Raji (cell line): ENCODE results near the gene TMEM42.

Experiments used
- POLR2A ChIP-seq: IDR thresholded peaks from 2 replicates; pipeline ENCODE4 v1.6.1; 2011; ENCODE audit warnings: low read depth, low read length, control low read depth; ENCODE audit not compliant: insufficient read depth

Gene TMEM42

GRCh38 chr3:44870375-44871061, 8.8 kb downstream of the TMEM42 start:
- TF ChIP-seq POLR2A = no peak

- TF ChIP-seq POLR2A = no peak
Observed at GRCh38 chr3:44874308-44874707, 12.6 kb downstream of the TMEM42 start, which contains the start of gene TGM4. Gene TGM4 (plus strand): TSS chr3:44874608. CDS start chr3:44874679, 71 bp downstream.

- no peak for TF ChIP-seq POLR2A
Observed at GRCh38 chr3:44875596-44875995, 13.9 kb downstream of the TMEM42 start.

GRCh38 chr3:44877333-44877732, 15.6 kb downstream of the TMEM42 start:
- TF ChIP-seq POLR2A = no peak

- no peak for TF ChIP-seq POLR2A
Observed at GRCh38 chr3:44880284-44880683, 18.6 kb downstream of the TMEM42 start.

GRCh38 chr3:44883213-44883955, 21.7 kb downstream of the TMEM42 start:
- TF ChIP-seq POLR2A = no peak

- no peak for TF ChIP-seq POLR2A
Observed at GRCh38 chr3:44883999-44884431, 22.3 kb downstream of the TMEM42 start.

GRCh38 chr3:44885618-44886017, 23.9 kb downstream of the TMEM42 start:
- TF ChIP-seq POLR2A = no peak

GRCh38 chr3:44886561-44886960, 24.8 kb downstream of the TMEM42 start:
- TF ChIP-seq POLR2A = no peak

- TF ChIP-seq POLR2A = no peak
Observed at GRCh38 chr3:44887101-44887500, 25.4 kb downstream of the TMEM42 start.

- no peak for TF ChIP-seq POLR2A
Observed at GRCh38 chr3:44890258-44890657, 28.5 kb downstream of the TMEM42 start.

- no peak for TF ChIP-seq POLR2A
Observed at GRCh38 chr3:44890852-44891251, 29.1 kb downstream of the TMEM42 start.

- TF ChIP-seq POLR2A = no peak
Observed at GRCh38 chr3:44892689-44893088, 31.0 kb downstream of the TMEM42 start.

- no peak for TF ChIP-seq POLR2A
Observed at GRCh38 chr3:44893097-44893496, 31.4 kb downstream of the TMEM42 start.

- no peak for TF ChIP-seq POLR2A
Observed at GRCh38 chr3:44894485-44894884, 32.8 kb downstream of the TMEM42 start.

GRCh38 chr3:44896440-44896839, 34.7 kb downstream of the TMEM42 start:
- TF ChIP-seq POLR2A = no peak

- no peak for TF ChIP-seq POLR2A
Observed at GRCh38 chr3:44899683-44900367, 38.1 kb downstream of the TMEM42 start.

- TF ChIP-seq POLR2A = no peak
Observed at GRCh38 chr3:44902628-44903027, 40.9 kb downstream of the TMEM42 start.
